Measurements from ENCODE around the gene SIRT2. TPM values are rescaled to one million over a fixed set of nuclear protein-coding genes. Genes with fewer than 3 reads are reported as not detected.

SIRT2 gene
- total and polyA plus RNA-seq, 12 donors = 46.4 to 145 (median 67.9) TPM

GRCh38 chr19:38838986-38839761, 60.2 kb downstream of the SIRT2 start:
- Histone ChIP-seq H3K27ac (peak overlapping the region in 4 of 5 donors; percentile 34 to 86 (median 74)), H3K27me3 (no peaks in the 10 kb centered on the region), H3K4me1 (replicated peaks in 1 of 2) (peaks cover 24 to 72% of the 10 kb centered on the region in 2 donors), H3K4me3 (no peak overlapping the region), H3K9me3 (replicated peaks in 1 of 3) (no peaks in the 10 kb centered on the region), H3K36me3 (replicated peaks in 1 of 2) (peaks cover 0 to 92% of the 10 kb centered on the region in 2 donors)
- intact Hi-C loops (cut with DNase I) = no loop called here
- no peak for DNase-seq
- WGBS, 4 donors = 67 to 79% (median 72%) methylated on average over 12 of the region's 12 CpGs
- TF ChIP-seq POLR2A (IDR thresholded peaks at IDR 0.05) = no peak
- TF ChIP-seq, protein P1, sequence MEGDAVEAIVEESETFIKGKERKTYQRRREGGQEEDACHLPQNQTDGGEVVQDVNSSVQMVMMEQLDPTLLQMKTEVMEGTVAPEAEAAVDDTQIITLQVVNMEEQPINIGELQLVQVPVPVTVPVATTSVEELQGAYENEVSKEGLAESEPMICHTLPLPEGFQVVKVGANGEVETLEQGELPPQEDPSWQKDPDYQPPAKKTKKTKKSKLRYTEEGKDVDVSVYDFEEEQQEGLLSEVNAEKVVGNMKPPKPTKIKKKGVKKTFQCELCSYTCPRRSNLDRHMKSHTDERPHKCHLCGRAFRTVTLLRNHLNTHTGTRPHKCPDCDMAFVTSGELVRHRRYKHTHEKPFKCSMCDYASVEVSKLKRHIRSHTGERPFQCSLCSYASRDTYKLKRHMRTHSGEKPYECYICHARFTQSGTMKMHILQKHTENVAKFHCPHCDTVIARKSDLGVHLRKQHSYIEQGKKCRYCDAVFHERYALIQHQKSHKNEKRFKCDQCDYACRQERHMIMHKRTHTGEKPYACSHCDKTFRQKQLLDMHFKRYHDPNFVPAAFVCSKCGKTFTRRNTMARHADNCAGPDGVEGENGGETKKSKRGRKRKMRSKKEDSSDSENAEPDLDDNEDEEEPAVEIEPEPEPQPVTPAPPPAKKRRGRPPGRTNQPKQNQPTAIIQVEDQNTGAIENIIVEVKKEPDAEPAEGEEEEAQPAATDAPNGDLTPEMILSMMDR (IDR thresholded peaks at IDR 0.05) = no peak

GRCh38 chr19:38838208-38838985, 61.0 kb downstream of the SIRT2 start:
- Histone ChIP-seq H3K27me3 (no peaks in the 10 kb centered on the region), H3K4me3 (no peak overlapping the region), H3K36me3 (replicated peaks in 1 of 2) (peaks cover 0 to 84% of the 10 kb centered on the region in 2 donors), H3K27ac (peak overlapping the region in 4 of 5 donors; percentile 17 to 86 (median 74)), H3K4me1 (replicated peaks in 1 of 2) (peaks cover 24 to 66% of the 10 kb centered on the region in 2 donors), H3K9me3 (replicated peaks in 1 of 3) (no peaks in the 10 kb centered on the region)
- no peak for DNase-seq
- intact Hi-C loops (cut with DNase I) = no loop called here
- 48 to 70% (median 67%) methylated on average over 9 to 19 of the region's 19 CpGs for WGBS, 4 donors
- TF ChIP-seq, protein P1 (IDR thresholded peaks at IDR 0.05) = no peak
- no peak for TF ChIP-seq POLR2A (IDR thresholded peaks at IDR 0.05)

- no peaks in the 10 kb centered on the region for H3K27me3 ChIP-seq
These were observed 61.7 kb downstream of the SIRT2 start for GRCh38 chr19:38837656-38838121.

More at GRCh38 chr19:38837656-38838121, 61.7 kb downstream of the SIRT2 start:
- intact Hi-C loops (cut with DNase I) = no loop called here
- 60 to 66% (median 65%) methylated on average over 5 to 7 of the region's 7 CpGs for WGBS, 4 donors
- no peak for TF ChIP-seq POLR2A (IDR thresholded peaks at IDR 0.05)
- TF ChIP-seq, protein P1 (IDR thresholded peaks at IDR 0.05) = no peak
- H3K4me3 ChIP-seq = no peak overlapping the region
- H3K27ac ChIP-seq = peak overlapping the region in 4 of 5 donors; percentile 17 to 86 (median 60)
- peaks cover 0 to 77% of the 10 kb centered on the region in 2 donors for H3K36me3 ChIP-seq (replicated peaks in 1 of 2)
- no peak for DNase-seq
- no peaks in the 10 kb centered on the region for H3K9me3 ChIP-seq (replicated peaks in 1 of 3)
- peaks cover 24 to 66% of the 10 kb centered on the region in 2 donors for H3K4me1 ChIP-seq (replicated peaks in 1 of 2)
